ENCODE results near the gene TIMM22. TPM values are rescaled to one million over a fixed set of nuclear protein-coding genes. Genes with fewer than 3 reads are reported as not detected.

Gene TIMM22
- total and polyA plus RNA-seq, 2 of the 4 experiments (the other 2 are of a cell fraction): 12.7 to 12.9 TPM

DNA sequence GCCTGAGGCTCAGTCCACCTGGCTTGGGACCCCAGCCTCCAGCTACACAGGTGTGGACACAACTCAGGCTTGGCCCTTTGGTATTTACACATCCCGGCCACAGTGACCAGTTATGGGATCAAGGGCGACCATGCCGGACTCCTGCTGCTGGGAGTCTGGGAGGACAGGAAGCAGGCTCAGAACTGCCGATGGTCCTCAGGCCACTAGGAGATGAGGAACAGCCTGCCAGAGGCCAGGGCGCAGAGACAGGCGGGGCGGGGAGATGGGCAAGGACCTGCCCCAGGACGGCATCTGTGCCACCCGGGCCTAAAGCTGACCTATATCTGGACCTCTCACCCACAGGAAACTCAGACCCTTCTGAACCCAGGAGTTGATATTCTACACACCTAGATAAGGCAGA is 29.8 kb upstream of the TIMM22 start:
- in situ Hi-C loops (cut with MboI; ENCODE audit: low sequenced_read_pairs): no loop called here
- no peak overlapping the region for H3K4ac ChIP-seq (ENCODE audit: low read depth, low read length)
- H3K36me3 ChIP-seq (ENCODE audit: control insufficient read depth, insufficient read depth, low read length): peaks cover 12% of the 10 kb centered on the region; the same call in 1 of the 2 replicates
- ChIA-PET POLR2A (ENCODE audit: unreplicated experiment) (no interaction called here), CTCF (no interaction called here)
- H3K4me3 ChIP-seq (ENCODE audit: insufficient read depth, low read depth, low read length): no peak overlapping the region
- no peaks in the 10 kb centered on the region for H3K27me3 ChIP-seq (ENCODE audit: control insufficient read depth, insufficient read depth, low read length)
- no peak overlapping the region for H3K14ac ChIP-seq (replicated peaks; ENCODE audit: low read depth, low read length)
- dilution Hi-C loops (cut with HindIII; ENCODE audit: low sequenced_read_pairs, unreplicated experiment): no loop called here
- H2AK9ac ChIP-seq (replicated peaks; ENCODE audit: low read depth, low read length, poor library complexity): peak overlapping the region; percentile 44
- no peak overlapping the region for H4K91ac ChIP-seq (ENCODE audit: insufficient read depth, low read depth, low read length)
- DNase-seq (no peak), ATAC-seq (ENCODE audit: low read depth) (no peak)
- no peak overlapping the region for H2AFZ ChIP-seq (replicated peaks; ENCODE audit: low read length, poor library complexity)
- H2BK120ac ChIP-seq (ENCODE audit: low read depth, low read length): no peak overlapping the region
- H4K5ac ChIP-seq (ENCODE audit: low read depth, low read length): no peak overlapping the region
- H2BK5ac ChIP-seq (ENCODE audit: low read depth, low read length, poor library complexity, severe bottlenecking): no peak overlapping the region
- H3K4me2 ChIP-seq (ENCODE audit: low read depth, low read length): no peak overlapping the region
- BruUV-seq (replicated peaks): no TSS peak
- H3K79me1 ChIP-seq (ENCODE audit: low read depth in 1 of 2, low read length in 2 of 2): peaks cover 38 to 89% of the 10 kb centered on the region in 2 experiments
- peaks cover 92% of the 10 kb centered on the region for H4K20me1 ChIP-seq (ENCODE audit: insufficient read depth, low read length)
- TF ChIP-seq NFE2L2 (IDR thresholded peaks at IDR 0.05; ENCODE audit: low read depth, low read length): no peak
- TF ChIP-seq MXI1 (IDR thresholded peaks at IDR 0.05; ENCODE audit: borderline replicate concordance, low read depth, low read length): no peak
- no peak for TF ChIP-seq SMC3 (IDR thresholded peaks at IDR 0.05; ENCODE audit: low read depth, low read length)
- TF ChIP-seq, protein P1, sequence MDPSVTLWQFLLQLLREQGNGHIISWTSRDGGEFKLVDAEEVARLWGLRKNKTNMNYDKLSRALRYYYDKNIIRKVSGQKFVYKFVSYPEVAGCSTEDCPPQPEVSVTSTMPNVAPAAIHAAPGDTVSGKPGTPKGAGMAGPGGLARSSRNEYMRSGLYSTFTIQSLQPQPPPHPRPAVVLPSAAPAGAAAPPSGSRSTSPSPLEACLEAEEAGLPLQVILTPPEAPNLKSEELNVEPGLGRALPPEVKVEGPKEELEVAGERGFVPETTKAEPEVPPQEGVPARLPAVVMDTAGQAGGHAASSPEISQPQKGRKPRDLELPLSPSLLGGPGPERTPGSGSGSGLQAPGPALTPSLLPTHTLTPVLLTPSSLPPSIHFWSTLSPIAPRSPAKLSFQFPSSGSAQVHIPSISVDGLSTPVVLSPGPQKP (IDR thresholded peaks at IDR 0.05; ENCODE audit: borderline replicate concordance, low read depth, low read length): no peak
- TF ChIP-seq RAD21 (IDR thresholded peaks at IDR 0.05; ENCODE audit: low read length): no peak
- no peak for TF ChIP-seq RFX5 (IDR thresholded peaks at IDR 0.05; ENCODE audit: low read depth, low read length)
- TF ChIP-seq MAFK (IDR thresholded peaks at IDR 0.05; ENCODE audit: low read depth, low read length): no peak
- TF ChIP-seq CHD1 (IDR thresholded peaks at IDR 0.05; ENCODE audit: low read depth, low read length): no peak
- TF ChIP-seq POLR2A (IDR thresholded peaks at IDR 0.05; ENCODE audit: low read depth, low read length): no peak
- no peak for TF ChIP-seq CEBPB (IDR thresholded peaks at IDR 0.05; ENCODE audit: low read depth, low read length)
- TF ChIP-seq MAZ (IDR thresholded peaks at IDR 0.05; ENCODE audit: borderline replicate concordance, low read depth, low read length): no peak
- no peak for TF ChIP-seq FOS (IDR thresholded peaks at IDR 0.05; ENCODE audit: low read depth, low read length)
- TF ChIP-seq, protein P2, sequence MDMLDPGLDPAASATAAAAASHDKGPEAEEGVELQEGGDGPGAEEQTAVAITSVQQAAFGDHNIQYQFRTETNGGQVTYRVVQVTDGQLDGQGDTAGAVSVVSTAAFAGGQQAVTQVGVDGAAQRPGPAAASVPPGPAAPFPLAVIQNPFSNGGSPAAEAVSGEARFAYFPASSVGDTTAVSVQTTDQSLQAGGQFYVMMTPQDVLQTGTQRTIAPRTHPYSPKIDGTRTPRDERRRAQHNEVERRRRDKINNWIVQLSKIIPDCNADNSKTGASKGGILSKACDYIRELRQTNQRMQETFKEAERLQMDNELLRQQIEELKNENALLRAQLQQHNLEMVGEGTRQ (IDR thresholded peaks at IDR 0.05; ENCODE audit: low read depth, low read length): no peak
- no peak for TF ChIP-seq RCOR1 (IDR thresholded peaks at IDR 0.05; ENCODE audit: insufficient replicate concordance, low read length)
- no peak for TF ChIP-seq BHLHE40 (IDR thresholded peaks at IDR 0.05; ENCODE audit: low read depth, low read length)
- TF ChIP-seq, protein P3, sequence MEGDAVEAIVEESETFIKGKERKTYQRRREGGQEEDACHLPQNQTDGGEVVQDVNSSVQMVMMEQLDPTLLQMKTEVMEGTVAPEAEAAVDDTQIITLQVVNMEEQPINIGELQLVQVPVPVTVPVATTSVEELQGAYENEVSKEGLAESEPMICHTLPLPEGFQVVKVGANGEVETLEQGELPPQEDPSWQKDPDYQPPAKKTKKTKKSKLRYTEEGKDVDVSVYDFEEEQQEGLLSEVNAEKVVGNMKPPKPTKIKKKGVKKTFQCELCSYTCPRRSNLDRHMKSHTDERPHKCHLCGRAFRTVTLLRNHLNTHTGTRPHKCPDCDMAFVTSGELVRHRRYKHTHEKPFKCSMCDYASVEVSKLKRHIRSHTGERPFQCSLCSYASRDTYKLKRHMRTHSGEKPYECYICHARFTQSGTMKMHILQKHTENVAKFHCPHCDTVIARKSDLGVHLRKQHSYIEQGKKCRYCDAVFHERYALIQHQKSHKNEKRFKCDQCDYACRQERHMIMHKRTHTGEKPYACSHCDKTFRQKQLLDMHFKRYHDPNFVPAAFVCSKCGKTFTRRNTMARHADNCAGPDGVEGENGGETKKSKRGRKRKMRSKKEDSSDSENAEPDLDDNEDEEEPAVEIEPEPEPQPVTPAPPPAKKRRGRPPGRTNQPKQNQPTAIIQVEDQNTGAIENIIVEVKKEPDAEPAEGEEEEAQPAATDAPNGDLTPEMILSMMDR (conservative IDR thresholded peaks at IDR 0.05; ENCODE audit: low read depth, low read length): no peak
- H3K23ac ChIP-seq (ENCODE audit: low read depth, low read length): no peak overlapping the region
- 0 out of 2 replicates have a peak overlapping the region, but pooled peaks have one; percentile 30 for H2AK5ac ChIP-seq (ENCODE audit: low read depth, low read length)
- no peak overlapping the region for H3K9ac ChIP-seq (ENCODE audit: low read depth, low read length)
- intact Hi-C loops (cut with micrococcal nuclease): no loop called here
- WGBS, 2 experiments (ENCODE audit: extremely low coverage in 2 of 2, insufficient read length in 1 of 2): 100% methylated on average over 6 of the region's 9 CpGs; no CpG with 5 or more reads in 1 of the 2 experiments
- H3K18ac ChIP-seq (ENCODE audit: low read depth, low read length): no peak overlapping the region
- no peak overlapping the region for H3K56ac ChIP-seq (ENCODE audit: extremely low read depth, insufficient read depth, low read length)
- H3K9me1 ChIP-seq (ENCODE audit: insufficient read depth, low read length): peaks cover 9% of the 10 kb centered on the region; the same call in 1 of the 2 replicates
- no peak overlapping the region for H3K27ac ChIP-seq (ENCODE audit: insufficient read depth, low read length)
- peaks cover 24% of the 10 kb centered on the region for H3K4me1 ChIP-seq (ENCODE audit: control insufficient read depth, insufficient read depth, low read length)
- H2BK15ac ChIP-seq (ENCODE audit: low read depth, low read length): no peak overlapping the region
- no peak overlapping the region for H4K8ac ChIP-seq (ENCODE audit: low read depth in 2 of 2, low read length in 2 of 2)
- H2BK20ac ChIP-seq (ENCODE audit: low read depth, low read length): no peak overlapping the region
- H3K9me3 ChIP-seq (ENCODE audit: control insufficient read depth, insufficient read depth, low read length): no peaks in the 10 kb centered on the region
